ENCODE data around the gene NOB1.

NOB1 gene

DNA sequence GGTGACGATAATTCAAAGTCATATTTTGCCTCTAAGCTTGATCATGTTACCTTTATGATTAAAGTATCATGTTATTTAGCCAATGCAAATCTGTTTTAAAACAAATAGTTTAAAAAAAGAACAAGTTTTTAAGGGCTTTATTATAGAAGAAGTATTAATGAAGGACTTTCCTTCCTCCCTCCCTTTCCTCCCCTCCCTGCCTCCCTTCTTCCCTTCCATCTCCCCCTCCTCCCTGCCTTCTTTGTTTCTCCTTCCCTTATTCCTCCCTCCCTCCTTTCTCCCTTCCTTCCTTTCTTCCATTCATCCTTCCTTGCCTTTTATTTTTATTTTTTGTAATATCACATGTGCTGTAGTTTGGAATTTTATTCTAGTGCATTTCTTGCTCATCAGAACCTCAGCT is 54.8 kb downstream of the NOB1 start:
- no peak for TF ChIP-seq ZNF274 (IDR thresholded peaks at IDR 0.05; ENCODE audit: low read depth, low read length)

DNA sequence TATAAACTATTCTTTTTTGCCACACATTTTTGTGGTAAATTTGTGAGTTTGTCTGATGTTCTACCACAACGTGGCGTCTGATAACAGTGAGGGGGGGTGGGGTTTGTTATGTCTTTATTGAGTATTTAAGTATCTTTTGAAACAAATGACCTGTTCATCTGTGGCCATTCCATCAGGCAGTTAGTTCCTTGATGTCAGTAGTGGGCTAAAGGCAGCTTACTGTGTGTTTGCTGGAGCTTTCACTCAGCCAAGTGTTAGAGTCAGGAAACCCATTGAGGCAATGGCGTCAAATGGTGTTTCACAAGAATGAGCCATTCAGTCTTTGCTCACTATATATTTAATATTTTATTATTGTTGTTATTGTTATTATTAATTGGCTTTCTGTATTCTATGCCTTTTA is 56.3 kb downstream of the NOB1 start:
- no peak for TF ChIP-seq ZNF274 (IDR thresholded peaks at IDR 0.05; ENCODE audit: low read depth, low read length)
- H3K4me3 ChIP-seq (ENCODE audit: low read length): no peak overlapping the region

More for the DNA sequence above, 54.8 kb downstream of the NOB1 start:
- no peak overlapping the region for H3K4me3 ChIP-seq (ENCODE audit: low read length)

DNA sequence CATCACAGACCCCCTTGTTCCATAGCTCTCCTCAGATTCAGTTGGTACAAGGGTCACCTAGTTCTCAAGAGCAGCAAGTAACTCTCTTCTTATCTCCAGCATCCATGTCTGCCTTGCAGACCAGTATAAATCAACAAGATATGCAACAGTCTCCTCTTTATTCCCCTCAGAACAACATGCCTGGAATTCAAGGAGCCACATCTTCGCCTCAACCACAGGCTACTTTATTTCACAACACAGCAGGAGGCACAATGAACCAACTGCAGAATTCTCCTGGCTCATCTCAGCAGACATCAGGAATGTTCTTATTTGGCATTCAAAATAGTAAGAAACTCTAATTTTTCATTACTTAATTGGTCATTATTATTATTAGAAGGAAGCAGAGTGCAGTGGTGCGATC is 60.8 kb downstream of the NOB1 start:
- H3K4me3 ChIP-seq (ENCODE audit: low read length): no peak overlapping the region
- no peak for TF ChIP-seq ZNF274 (IDR thresholded peaks at IDR 0.05; ENCODE audit: low read depth, low read length)

DNA sequence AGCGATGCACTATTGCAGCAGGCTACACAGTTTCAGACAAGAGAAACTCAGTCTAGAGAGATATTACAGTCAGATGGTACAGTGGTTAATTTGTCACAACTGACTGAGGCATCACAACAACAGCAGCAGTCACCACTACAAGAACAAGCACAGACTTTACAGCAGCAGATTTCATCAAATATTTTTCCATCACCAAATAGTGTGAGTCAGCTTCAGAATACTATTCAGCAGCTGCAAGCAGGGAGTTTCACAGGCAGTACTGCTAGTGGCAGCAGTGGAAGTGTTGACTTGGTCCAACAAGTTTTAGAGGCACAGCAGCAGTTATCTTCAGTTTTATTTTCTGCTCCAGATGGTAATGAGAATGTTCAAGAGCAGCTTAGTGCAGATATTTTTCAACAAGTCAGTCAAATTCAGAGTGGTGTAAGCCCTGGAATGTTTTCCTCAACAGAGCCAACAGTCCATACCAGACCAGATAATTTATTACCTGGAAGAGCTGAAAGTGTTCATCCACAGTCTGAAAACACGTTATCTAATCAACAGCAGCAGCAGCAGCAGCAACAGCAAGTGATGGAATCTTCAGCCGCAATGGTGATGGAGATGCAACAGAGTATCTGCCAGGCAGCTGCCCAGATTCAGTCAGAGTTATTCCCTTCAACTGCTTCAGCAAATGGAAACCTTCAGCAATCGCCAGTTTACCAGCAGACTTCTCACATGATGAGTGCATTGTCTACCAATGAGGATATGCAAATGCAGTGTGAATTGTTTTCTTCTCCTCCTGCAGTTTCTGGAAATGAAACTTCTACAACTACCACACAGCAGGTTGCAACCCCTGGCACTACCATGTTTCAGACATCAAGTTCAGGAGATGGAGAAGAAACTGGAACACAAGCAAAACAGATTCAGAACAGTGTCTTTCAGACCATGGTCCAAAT is 62.5 kb downstream of the NOB1 start:
- no peak for TF ChIP-seq ZNF274 (IDR thresholded peaks at IDR 0.05; ENCODE audit: low read depth, low read length)

More for the DNA sequence above, 62.5 kb downstream of the NOB1 start:
- H3K4me3 ChIP-seq (ENCODE audit: low read length): no peak overlapping the region
